Psoas muscle (tissue), 8 donors: Measurements from ENCODE around the gene IDUA. TPM values are rescaled to one million over a fixed set of nuclear protein-coding genes. Genes with fewer than 3 reads are reported as not detected.
A peak's percentile ranks its signal among the peaks of the same experiment; 100 is the strongest.

Experiments used
- ATAC-seq, 4 donors: fragments of 200-7000 bp; cut with Tn5 transposase; one replicate each; pipeline ENCODE4 v1.9.1; 2020; ENCODE audit warnings: moderate library complexity in 3 of 4, mild to moderate bottlenecking in 2 of 4
- DNase-seq, 2 donors: peaks; one replicate each; pipeline ENCODE4 v3.0.0-alpha.2; 2020
- H3K27ac ChIP-seq: fragments of 200-600 bp; one replicate; pipeline ENCODE4 v1.8.0; 2022
- H3K27me3 ChIP-seq, 3 donors: fragments of 200-600 bp in 1 of 3; one replicate each; pipeline versions ENCODE4 v1.6.1 to v1.8.0; 2013 to 2022; ENCODE audit warnings: low read length in 2 of 3, mild to moderate bottlenecking in 2 of 3, moderate library complexity in 1 of 3; ENCODE audit not compliant: insufficient read depth in 3 of 3
- H3K36me3 ChIP-seq, 2 donors: fragments of 200-600 bp in 1 of 2; one replicate each; pipeline versions ENCODE4 v1.6.1 to v1.8.0; 2013 to 2022; ENCODE audit warnings: low read depth in 1 of 2, mild to moderate bottlenecking in 1 of 2, moderate library complexity in 1 of 2; ENCODE audit not compliant: insufficient read depth in 1 of 2
- H3K4me1 ChIP-seq: fragments of 200-600 bp; one replicate; pipeline ENCODE4 v1.8.0; 2022
- H3K4me3 ChIP-seq: fragments of 200-600 bp; one replicate; pipeline ENCODE4 v1.8.0; 2022; ENCODE audit warnings: mild to moderate bottlenecking
- H3K9me3 ChIP-seq: fragments of 200-600 bp; one replicate; pipeline ENCODE4 v1.8.0; 2022
- WGBS, 3 donors: extraction: QIAGEN DNeasy Blood & Tissue Kit; methylation state at CpG; one replicate each; pipeline versions ENCODE4 v1.1.6 to v1.1.7; 2013; 5-methylcytosine and 5-hydroxymethylcytosine counted together
- intact Hi-C, 2 donors: fragments of 100-400 bp; cut with DNase I; formaldehyde crosslinking; loops; one replicate each; pipeline versions ENCODE4 v1.11.0 to v1.14.2; 2022
- polyA plus RNA-seq, 3 donors: library from polyadenylated mRNA; stranded (reverse); fragments of 200-250 nt; gene quantifications; one replicate each; pipeline ENCODE4 v1.2.3, GENCODE V29; 2013
- total RNA-seq, 4 donors: library from RNA; stranded (reverse); fragmentation: NEBNext Ultra II Directional in 2 of 4; extraction: Animal tissue kit (Norgen Biotek cat#: 25700) in 2 of 4; gene quantifications; one replicate each; pipeline versions ENCODE4 v1.2.1 to v1.2.4, GENCODE V29; 2021 to 2023
- TF ChIP-seq, protein P1 (sequence below): fragments of 200-600 bp; IDR thresholded peaks from one replicate; pipeline ENCODE4 v1.8.0; 2022; ENCODE audit warnings: antibody characterized with exemption
- donor health status: healthy with polysubstance abuse.
- donor health status: DM: no; HTN: no; CAD: no; lungs with moderate emphysema.
- donor health status: Bipolar disorder and iron deficiency.
- donor health status: healthy.
- donor health status: DM: yes; HTN: yes; CAD: no.
- donor health status: DM: no; HTN: no; CAD: no.
- donor health status: DM: no; HTN: no; CAD: no.
- donor health status: DM: yes; HTN: yes; CAD: no.

The IDUA gene
- total and polyA plus RNA-seq, 7 donors = 1.3 to 6.0 (median 5.1) TPM

DNA sequence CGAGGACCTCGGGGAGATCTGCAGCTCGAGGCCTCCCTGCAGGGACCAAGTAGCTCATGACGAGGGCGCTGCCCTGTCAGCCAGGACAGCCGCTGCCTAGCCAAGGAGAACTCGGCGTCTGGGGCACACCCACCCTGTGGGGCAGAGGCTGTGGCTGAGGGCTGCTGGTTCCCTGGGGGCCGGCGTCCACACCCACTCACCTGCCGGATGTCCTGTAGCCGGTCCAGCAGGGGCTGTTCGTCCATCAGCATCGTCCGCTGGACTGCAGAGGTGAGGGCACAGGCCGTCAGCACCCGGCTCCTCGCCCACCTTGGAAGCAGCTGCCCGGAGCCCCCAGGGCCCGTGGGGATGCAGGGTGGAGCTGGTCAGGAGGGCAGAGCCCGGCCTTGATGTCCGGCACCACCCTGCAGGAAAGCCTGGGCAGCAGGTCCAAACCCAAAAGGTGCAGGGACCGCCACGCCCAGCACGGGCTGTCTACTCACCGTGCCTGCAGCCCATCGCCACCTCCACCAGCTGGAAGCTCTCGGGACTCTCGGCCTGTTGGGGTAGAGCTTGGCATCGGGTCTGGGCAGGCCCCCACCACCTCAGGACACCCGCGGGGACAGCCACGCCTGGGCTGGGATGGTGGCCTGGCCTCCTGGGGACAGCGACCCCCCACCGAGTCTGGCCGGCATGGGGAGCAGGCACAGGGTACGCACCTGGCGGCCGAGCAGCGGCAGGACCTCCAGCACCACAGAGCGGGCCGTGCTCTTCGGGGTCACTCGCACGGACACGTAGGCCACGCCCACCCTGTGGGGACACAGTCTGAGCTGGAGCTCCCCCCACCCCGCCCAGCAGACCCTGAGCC, 20.4 kb upstream of the IDUA start:
- DNase-seq (peak in 1 of 2 donors; percentile 50), ATAC-seq (no peak)
- peaks cover 4% of the 10 kb centered on the region for H3K4me1 ChIP-seq
- TF ChIP-seq, protein P1, sequence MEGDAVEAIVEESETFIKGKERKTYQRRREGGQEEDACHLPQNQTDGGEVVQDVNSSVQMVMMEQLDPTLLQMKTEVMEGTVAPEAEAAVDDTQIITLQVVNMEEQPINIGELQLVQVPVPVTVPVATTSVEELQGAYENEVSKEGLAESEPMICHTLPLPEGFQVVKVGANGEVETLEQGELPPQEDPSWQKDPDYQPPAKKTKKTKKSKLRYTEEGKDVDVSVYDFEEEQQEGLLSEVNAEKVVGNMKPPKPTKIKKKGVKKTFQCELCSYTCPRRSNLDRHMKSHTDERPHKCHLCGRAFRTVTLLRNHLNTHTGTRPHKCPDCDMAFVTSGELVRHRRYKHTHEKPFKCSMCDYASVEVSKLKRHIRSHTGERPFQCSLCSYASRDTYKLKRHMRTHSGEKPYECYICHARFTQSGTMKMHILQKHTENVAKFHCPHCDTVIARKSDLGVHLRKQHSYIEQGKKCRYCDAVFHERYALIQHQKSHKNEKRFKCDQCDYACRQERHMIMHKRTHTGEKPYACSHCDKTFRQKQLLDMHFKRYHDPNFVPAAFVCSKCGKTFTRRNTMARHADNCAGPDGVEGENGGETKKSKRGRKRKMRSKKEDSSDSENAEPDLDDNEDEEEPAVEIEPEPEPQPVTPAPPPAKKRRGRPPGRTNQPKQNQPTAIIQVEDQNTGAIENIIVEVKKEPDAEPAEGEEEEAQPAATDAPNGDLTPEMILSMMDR = no peak
- peaks cover 2 to 30% of the 10 kb centered on the region in 2 donors for H3K36me3 ChIP-seq
- H3K9me3 ChIP-seq = no peaks in the 10 kb centered on the region
- 88 to 89% (median 89%) methylated on average over 33 to 48 of the region's 48 CpGs for WGBS, 3 donors
- intact Hi-C loops = no loop called here
- H3K27me3 ChIP-seq = peaks cover 0 to 8% (median 2%) of the 10 kb centered on the region in 3 donors
- no peak overlapping the region for H3K4me3 ChIP-seq
- H3K27ac ChIP-seq = no peak overlapping the region

DNA sequence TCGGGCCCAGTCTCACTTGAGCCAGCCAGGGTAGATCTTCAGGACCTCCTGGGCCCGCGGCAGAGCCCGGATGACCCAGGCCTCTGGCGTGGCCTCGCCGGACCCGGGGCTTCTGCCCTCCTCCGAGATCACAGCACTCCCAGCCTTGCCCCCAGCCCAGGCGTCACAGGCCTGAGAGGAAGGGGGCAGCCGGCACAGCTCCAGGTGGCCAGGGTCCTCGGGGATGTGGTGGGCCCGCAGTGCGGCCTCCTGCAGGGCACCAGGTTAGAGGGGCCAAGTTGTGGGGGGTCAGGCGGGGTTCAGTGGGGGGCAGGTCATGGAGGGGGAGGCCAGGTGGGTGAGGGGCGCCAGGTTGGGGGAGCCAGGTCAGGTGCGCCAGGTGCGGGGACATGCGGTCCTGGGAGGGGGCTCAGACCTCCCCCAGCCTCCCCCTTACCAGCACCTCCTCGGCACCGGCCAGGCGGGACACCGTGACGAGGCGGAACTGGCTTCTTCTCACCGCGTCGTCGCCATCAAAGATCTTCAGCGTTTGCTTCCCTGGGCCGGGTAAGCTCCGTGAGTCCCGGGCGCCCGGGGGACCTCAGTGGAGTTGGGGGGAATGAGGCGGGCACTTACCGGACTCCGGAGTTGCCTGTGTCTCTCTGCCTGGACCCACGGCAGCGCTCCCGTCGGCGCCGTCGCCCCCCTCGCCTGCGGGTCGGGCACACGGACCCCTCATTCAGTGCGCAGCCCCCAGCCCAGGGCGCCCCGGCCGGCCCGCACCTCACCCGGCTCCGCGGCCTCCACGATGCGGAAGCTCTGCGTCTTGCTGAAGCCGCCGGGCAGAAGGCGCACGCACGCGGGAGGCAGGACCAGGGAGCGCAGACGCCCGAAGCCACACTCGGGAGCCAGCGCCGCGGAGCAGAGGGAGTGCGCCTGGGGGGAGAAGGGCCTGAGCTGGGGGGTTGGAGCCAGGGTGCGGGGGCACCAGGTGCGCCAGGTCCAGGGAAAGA, 19.4 kb upstream of the IDUA start:
- intact Hi-C loops = no loop called here
- H3K4me1 ChIP-seq = peaks cover 13% of the 10 kb centered on the region
- peak in 1 of 2 donors; percentile 57 for DNase-seq
- H3K36me3 ChIP-seq = peaks cover 0 to 21% of the 10 kb centered on the region in 2 donors
- no peaks in the 10 kb centered on the region for H3K9me3 ChIP-seq
- H3K27me3 ChIP-seq = peaks cover 0 to 8% (median 2%) of the 10 kb centered on the region in 3 donors
- TF ChIP-seq, protein P1 = no peak
- no peak overlapping the region for H3K27ac ChIP-seq
- WGBS, 3 donors = 43 to 45% (median 44%) methylated on average over 54 to 76 of the region's 76 CpGs
- ATAC-seq = no peak
- H3K4me3 ChIP-seq = no peak overlapping the region

DNA sequence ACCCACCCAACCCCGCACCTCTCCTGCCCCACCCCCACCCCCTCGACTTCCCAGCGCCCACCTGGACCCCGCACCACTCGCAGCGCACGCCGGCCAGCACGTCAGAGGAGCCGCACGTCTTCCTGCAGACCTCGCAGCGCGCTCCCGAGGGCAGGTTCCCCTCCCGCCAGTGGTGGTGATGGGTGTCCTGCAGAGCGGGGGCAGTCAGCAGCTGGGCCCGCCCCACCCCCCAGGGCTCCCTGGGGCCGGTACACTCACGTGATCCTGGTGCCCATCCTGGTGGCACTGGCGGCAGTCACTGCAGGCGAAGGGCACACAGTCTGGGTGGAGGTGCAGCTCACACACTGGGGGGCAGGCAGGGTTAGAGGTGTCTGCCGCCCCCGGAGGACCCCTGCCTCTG, 18.6 kb upstream of the IDUA start:
- DNase-seq (no peak), ATAC-seq (no peak)
- H3K4me1 ChIP-seq = peaks cover 18% of the 10 kb centered on the region
- intact Hi-C loops = no loop called here
- no peak overlapping the region for H3K27ac ChIP-seq
- H3K9me3 ChIP-seq = no peaks in the 10 kb centered on the region
- peaks cover 0 to 14% of the 10 kb centered on the region in 2 donors for H3K36me3 ChIP-seq
- peaks cover 0 to 8% (median 2%) of the 10 kb centered on the region in 3 donors for H3K27me3 ChIP-seq
- TF ChIP-seq, protein P1 = no peak
- H3K4me3 ChIP-seq = no peak overlapping the region
- 26 to 29% (median 29%) methylated on average over 12 to 24 of the region's 24 CpGs for WGBS, 3 donors

DNA sequence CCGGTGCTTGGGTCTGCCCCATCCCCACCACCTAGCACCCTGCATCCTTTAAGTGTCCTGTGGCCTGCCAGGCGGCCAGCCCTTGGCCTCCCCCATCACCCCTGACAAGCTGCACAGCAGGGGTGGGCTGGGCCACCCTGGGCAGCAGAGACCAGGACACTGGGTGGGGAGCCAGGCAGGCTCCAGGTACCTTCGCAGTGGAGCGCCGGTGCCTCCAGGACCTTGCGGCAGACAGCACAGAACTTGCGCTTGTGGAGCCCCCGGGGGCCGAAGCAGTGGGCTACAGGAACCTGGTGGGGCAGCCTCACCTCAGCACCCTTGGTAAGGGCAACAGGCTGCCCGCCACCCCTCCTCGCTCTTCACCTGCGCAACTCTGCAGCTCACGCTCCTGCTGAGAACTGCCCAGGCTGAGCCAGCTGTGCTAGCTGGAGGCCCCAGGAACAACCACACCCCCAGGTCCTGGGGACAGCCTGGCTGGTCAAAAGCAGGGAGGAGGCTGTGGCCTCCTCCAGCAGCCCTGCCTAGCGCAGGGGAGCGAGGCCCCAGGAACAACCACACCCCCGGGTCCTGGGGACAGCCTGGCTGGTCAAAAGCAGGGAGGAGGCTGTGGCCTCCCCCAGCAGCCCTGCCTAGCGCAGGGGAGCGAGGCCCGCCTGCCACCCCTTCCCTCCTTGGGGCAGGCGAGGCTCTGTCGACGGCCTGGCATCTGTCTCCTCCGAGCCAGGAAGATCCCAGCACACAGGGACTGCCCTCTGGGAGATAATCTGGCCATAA, 18.0 kb upstream of the IDUA start:
- DNase-seq (no peak), ATAC-seq (no peak)
- H3K4me1 ChIP-seq = peaks cover 18% of the 10 kb centered on the region
- H3K36me3 ChIP-seq = peaks cover 0 to 14% of the 10 kb centered on the region in 2 donors
- peaks cover 0 to 8% (median 2%) of the 10 kb centered on the region in 3 donors for H3K27me3 ChIP-seq
- no peaks in the 10 kb centered on the region for H3K9me3 ChIP-seq
- TF ChIP-seq, protein P1 = no peak
- no peak overlapping the region for H3K4me3 ChIP-seq
- WGBS, 3 donors = 84 to 87% (median 86%) methylated on average over 22 to 23 of the region's 23 CpGs
- no peak overlapping the region for H3K27ac ChIP-seq
- intact Hi-C loops = no loop called here
